ENCODE results near the gene TNFAIP8.

TNFAIP8 gene

DNA sequence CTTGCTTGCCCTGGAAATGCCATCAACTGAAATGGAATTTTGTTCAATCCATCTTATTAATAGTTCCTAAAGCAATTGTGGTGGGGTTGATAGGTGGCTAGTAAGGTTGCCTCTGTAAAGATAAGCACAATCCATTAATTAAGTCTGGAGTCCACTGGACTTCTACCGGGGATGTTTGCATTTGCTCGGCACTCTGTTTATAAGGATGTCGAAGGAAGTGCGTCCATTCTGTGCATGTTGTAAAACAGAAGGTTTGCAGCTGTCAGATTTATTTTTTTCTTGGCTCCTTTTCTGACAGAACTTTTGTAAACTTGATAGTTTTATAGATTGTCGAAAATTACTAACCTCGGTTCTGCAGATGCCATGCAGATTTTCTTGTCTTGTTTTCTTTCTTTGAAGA is 12.8 kb upstream of the TNFAIP8 start:
- in situ Hi-C loops (cut with MboI; ENCODE audit: low pct_unique_long_range_greater_than_20kb, low sequenced_read_pairs), result no loop called here
- DNase-seq, result no peak

DNA sequence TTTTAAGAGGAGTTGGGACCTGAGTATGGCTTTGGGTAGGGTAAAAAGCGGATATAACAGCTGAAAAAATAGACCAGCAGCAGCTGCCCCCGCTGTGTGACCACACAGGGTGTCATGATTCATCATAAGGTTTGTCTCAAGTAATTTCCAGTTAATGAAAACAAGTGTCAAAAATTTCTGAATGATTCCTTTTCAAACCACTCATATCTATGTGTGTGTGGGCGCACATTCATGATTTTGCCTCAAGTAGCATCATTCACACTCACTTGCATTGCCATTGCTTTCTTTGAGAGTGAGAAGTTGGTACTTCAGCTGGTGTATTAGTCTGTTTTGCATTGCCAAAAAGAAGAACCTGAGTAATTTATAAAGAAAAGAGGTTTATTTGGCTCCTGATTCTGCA is 12.1 kb upstream of the TNFAIP8 start:
- no peak for DNase-seq
- in situ Hi-C loops (cut with MboI; ENCODE audit: low pct_unique_long_range_greater_than_20kb, low sequenced_read_pairs), result no loop called here

DNA sequence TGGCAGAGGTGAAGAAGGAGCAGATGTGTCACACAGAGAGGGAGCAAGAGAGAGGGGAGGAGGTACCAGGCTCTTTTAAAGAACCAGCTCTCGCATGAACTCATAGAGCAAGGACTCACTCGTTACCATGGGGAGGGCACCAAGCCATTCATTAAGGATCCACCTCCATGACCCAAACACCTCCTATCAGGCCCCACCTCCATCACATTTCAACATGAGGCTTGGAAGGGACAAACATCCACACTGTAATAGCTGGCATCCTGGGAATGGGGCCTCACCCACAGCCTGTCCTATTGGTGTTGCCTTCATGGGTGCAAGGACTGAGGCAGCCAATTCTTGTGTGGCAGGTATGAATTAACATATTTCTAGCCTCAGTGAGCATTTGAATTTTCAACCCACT is 11.6 kb upstream of the TNFAIP8 start:
- no peak for DNase-seq
- in situ Hi-C loops (cut with MboI; ENCODE audit: low pct_unique_long_range_greater_than_20kb, low sequenced_read_pairs), result no loop called here

DNA sequence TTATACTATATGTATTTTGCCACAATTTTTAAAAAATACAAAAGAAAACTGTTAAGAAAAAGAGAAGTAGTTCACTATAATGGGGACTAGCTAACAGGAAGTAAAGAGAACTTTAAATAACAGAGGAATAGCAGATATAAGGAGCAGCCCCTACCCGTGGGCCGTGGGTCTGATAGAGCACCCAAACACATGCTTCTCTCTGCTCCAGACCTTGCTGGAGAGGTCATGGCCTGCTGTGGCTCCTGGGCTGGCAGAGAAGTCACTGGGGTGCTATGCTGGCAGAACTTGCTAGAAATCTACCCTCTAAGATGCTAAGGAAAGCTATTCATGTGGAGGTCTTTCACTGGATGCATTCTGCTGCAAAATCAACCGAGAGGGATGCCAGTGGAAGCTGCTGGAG is 10.0 kb upstream of the TNFAIP8 start:
- no peak for DNase-seq
- in situ Hi-C loops (cut with MboI; ENCODE audit: low pct_unique_long_range_greater_than_20kb, low sequenced_read_pairs), result no loop called here

DNA sequence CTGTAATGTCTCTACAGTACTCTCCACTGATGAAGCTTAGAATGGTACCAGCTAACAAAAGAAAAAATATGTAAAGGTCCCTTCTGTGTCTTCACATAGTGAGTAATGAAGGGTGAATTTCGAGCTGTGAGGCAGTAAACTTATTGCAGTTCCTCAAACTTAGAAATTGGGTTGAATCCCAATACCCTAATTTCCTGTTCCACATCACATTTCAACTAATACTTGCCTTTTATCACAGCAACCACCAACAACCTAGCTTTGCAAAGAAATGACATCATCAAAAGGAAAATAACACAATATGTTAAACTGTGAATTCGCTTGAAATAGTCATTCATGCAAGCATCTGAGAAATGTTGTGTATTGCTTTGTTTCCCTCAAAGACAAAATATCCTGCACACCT is 9.4 kb upstream of the TNFAIP8 start:
- no peak for DNase-seq
- in situ Hi-C loops (cut with MboI; ENCODE audit: low pct_unique_long_range_greater_than_20kb, low sequenced_read_pairs), result no loop called here

DNA sequence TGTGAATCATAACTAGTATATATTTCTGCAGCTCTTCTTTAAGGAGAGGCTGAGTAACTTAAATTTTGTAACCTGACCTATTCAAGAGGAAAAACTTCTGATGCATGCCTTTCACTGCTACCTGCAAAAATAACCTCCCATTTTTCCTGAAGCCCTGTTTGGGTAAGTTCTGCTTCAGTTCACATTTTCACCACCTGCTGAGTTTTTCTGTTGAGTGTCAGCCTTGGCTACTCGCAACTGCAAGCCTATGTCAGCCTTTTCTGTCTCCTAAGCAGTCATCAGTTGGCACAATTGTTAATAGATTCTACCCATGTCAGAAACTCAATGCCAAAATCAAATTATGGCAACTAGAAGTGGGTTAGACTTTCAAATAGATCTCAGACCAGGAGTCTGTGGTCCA is 8.2 kb upstream of the TNFAIP8 start:
- DNase-seq, result no peak
- in situ Hi-C loops (cut with MboI; ENCODE audit: low pct_unique_long_range_greater_than_20kb, low sequenced_read_pairs), result no loop called here

DNA sequence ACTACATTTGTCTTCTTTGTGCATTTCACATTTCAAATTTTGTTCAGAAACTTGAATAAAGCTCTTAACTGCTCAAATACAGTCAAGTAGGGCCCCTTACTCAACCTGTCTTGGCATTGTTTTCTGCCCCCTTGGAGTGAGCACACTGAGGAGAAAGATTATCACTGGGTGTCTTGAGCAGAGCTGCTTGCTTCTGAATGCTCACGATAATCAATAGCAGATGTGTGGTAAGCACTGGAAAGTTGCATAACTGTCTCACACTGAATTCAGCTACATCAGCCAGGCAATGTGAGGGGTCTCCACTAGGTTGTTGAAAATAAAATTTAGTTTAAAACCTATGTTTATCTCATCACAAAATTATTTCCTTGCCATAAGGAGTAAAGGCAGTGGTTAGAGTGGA is 7.8 kb upstream of the TNFAIP8 start:
- DNase-seq, result no peak
- in situ Hi-C loops (cut with MboI; ENCODE audit: low pct_unique_long_range_greater_than_20kb, low sequenced_read_pairs), result no loop called here

DNA sequence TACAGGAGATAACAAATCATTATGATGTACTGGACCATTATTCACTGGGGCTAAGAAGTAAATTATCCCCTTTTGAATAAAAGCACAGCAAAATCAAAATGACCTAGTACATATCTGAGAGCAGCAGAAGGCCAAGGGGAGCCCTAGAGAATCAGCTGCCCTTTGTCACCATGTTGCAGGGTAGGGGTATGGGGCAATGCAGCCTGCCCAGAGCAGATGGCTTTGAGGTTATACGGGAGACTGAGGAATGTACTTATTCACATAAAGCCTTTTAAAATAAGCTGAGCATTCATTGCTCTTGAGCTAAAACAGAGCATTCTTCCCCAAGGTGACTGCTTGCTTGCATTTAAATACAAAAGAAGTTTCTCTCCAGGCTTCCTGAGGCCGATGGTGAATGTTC is 2.6 kb upstream of the TNFAIP8 start:
- no peak for DNase-seq
- in situ Hi-C loops (cut with MboI; ENCODE audit: low pct_unique_long_range_greater_than_20kb, low sequenced_read_pairs), result no loop called here

DNA sequence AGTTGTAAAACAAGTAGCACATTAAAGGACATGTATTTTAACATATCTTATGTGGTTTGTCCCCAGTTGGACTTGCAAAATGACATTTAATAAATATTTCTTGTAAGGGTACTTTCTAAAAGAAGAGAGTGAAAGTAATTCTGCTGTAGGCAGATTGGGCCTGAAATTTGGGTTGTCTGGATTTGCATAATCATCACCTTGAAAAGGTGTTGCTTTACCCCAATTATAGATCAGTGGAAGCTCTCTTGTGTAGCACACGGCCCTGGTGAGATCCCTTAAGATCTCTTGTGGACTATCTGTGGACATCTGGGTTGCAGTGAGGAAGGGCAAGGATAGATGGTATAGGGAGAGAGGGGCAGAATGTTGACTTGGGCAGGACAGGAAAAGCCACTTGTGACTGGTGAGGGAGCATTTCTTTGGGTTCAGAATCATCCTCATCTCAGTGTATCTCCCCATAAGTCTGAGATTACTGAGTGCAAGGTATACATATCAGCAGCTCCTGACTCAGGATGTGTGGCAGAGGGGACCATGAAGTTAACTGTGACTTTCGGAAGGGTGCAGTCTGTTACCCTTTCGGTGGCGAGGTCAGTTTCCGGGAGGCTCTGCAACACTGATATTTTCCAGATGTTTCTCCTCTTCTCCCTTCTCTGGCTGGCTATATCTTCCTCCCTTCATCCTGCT is 2.0 kb upstream of the TNFAIP8 start:
- DNase-seq, result no peak
- in situ Hi-C loops (cut with MboI; ENCODE audit: low pct_unique_long_range_greater_than_20kb, low sequenced_read_pairs), result no loop called here

DNA sequence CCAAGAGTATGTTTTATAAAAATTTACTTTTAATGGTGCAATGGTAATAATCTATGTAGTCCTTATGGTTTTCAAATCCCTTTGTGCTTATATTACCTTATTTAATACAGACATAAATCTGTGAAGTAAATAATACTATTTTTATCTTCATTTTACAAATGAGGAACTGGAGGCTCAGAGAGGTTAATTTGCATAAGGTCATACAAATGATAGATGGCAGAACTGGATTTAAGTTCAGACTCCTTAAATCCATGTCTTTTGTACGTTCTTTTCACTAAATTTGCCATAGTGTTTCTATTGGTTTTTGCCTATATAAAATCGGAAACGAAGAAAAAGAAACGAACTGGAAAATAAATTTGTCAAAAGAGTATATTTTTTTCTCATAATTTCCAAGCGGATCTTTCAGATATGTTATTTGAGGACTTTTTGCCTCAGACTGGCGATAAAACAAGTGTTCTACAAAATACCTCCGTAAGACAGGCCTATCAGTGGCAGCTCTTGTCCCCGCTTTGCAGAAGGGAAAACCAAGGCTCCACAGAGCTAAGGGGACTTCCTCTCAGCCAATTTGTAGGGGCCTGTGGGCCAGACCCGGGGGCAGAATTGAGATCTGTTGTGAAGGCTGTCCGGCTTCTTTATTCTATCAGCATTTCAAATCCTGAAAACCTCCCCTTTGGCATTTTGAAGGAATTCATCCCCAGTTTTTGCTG is 1.1 kb upstream of the TNFAIP8 start:
- no peak for DNase-seq
- in situ Hi-C loops (cut with MboI; ENCODE audit: low pct_unique_long_range_greater_than_20kb, low sequenced_read_pairs), result no loop called here

DNA sequence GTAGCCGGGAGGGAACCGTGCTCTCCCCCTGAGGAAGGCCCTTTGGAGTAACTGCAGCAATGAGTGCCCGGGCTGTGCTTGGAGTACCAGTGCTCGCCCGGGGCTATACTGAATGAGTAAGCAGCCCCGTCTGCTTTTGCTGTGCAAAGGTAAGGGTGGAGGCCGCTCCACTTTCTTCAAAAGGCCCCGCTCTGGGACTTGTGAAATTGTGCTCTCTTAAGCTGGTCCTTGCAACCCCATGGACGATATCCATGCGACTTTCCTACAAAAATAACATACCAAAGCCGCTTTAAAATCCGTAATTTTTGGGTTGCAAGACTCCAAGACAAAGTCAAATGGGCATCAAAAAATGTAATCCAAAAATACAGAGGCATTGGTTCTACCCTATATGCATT is 578 bp upstream of the TNFAIP8 start:
- no peak for DNase-seq
- in situ Hi-C loops (cut with MboI; ENCODE audit: low pct_unique_long_range_greater_than_20kb, low sequenced_read_pairs), result no loop called here

DNA sequence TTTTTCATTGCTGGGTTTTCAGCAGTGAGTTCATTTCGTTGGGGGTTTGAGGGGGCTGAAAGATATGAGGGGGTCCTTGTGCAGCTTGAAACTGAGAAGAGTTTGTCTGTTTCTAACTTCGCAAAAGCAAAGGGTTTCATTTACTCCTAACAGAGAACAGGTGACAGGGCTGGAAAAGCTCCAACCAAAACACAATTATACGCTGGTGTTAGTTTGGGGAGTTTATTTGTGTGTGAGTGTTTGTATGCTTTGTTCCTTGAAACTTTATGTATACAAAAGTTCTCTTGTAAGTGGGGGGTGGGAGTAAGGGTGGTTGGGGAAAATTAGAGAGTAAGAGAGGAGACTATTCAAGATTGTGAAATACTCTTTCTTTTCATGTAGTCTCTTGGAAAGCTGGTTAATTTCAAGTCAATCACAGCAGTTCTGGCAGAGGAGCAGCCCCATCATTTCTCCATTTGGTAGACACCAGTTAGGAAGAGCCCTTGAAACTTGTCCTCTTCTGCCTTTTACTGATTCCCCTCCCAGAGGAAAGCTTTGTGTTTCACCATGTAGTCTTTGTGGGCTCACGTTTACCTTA is 881 bp downstream of the TNFAIP8 start:
- DNase-seq, result no peak
- in situ Hi-C loops (cut with MboI; ENCODE audit: low pct_unique_long_range_greater_than_20kb, low sequenced_read_pairs), result no loop called here

DNA sequence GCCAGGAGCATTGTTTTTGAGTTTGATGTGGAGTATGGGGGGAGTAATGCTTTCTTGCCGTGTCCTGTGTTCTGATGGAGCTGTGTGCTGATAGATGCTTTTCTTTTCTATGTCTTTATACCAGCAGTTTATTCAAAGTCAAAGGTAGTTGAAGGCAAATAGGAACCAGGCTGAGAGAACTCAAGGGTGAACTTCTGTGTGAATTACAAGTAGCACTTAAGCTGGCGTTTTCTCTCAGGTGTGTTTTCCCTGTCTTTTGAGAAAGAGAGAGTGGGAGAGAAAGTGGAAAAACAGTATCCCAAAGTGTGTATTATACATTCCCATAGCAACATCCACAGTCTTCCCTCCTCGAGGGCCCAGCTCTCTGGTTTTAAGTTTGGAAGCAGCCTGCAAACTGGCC is 1.5 kb downstream of the TNFAIP8 start:
- DNase-seq, result no peak
- in situ Hi-C loops (cut with MboI; ENCODE audit: low pct_unique_long_range_greater_than_20kb, low sequenced_read_pairs), result no loop called here

DNA sequence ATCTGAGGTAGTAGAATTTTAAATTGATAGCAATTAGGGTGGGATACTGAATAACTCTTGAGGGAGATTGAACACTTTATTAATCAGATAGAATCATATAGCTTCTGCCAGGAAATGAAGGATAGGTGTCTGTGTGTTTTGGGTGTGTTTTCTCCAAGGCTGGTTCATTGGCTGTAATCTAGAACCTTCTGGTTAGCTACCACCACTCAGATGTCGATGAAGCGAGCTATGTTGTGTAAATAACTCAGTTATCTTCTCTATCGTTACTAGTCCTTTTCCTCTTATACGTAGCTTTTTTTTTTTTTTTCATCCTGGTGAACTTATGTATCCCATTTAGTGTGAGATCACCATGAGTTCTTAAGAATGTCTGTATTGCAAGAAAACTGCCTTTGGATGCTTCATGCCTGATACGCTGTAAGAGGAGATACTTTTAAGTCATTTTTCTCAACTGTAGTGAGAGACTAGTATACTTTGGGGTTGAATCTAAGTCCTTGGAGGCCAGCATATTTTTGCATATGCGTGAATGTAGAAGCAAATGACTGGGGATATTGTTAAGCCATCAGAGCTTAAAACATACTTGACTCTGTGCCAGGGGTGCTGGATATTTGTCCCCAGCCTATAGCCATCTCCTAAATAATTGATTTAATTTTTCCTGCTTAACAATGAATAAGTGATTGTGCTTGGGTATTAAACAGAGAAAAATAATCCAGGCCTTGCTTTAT is 2.1 kb downstream of the TNFAIP8 start:
- no peak for DNase-seq

DNA sequence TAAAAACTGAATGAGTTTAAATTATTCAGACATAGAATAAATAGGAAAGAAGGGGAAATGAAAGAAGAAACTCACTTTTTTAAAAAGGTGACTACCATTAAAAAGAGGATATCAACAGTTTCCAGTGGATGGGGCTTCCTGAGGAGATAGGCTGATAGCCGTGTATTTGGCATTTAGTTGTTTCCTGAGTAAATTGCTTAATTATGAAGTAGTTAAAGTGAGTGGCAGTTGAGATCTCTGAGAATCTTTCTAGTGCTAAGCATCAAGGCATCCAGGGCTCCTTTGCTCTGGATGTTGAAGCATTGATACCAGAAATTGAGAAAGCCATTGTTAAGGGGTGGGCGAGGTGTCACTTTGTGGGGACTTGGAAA is 2.7 kb downstream of the TNFAIP8 start:
- in situ Hi-C loops (cut with MboI; ENCODE audit: low pct_unique_long_range_greater_than_20kb, low sequenced_read_pairs), result no loop called here

More for the DNA sequence above, 2.1 kb downstream of the TNFAIP8 start:
- in situ Hi-C loops (cut with MboI; ENCODE audit: low pct_unique_long_range_greater_than_20kb, low sequenced_read_pairs), result no loop called here

DNA sequence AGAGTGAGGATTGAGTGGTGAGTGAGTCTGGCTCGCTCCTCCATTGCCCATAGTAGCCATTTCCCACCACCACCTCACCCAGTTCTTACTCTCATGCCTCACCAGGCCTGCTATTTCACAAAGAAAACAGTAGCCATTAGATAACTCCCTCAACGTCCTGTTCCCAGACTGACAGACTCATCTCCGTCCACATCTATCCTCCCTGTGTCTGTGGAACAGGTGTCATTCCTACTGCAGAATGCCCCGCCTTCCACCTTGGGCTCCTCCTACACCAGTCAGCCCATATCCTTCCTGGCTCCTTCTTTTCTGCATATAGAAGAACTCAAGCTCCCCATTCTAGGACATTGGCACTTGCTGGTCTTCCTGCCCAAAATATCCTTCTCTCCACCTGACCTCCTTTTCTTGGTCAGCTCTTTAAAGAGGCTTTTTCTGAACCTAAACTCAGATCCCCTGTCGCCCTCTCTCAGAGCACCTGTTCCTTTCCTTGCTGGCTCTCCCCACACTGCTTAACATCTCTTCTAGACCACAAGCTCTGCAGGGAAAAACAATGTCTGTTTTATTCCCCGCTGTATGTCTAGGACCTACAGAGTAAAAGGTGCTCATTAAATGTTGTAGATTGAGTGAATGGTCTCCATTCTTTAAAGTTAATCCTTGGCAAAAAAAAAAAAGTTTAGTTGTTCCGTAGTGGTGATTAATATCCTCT is 3.2 kb downstream of the TNFAIP8 start:
- no peak for DNase-seq
- in situ Hi-C loops (cut with MboI; ENCODE audit: low pct_unique_long_range_greater_than_20kb, low sequenced_read_pairs), result no loop called here

More for the DNA sequence above, 2.7 kb downstream of the TNFAIP8 start:
- no peak for DNase-seq

DNA sequence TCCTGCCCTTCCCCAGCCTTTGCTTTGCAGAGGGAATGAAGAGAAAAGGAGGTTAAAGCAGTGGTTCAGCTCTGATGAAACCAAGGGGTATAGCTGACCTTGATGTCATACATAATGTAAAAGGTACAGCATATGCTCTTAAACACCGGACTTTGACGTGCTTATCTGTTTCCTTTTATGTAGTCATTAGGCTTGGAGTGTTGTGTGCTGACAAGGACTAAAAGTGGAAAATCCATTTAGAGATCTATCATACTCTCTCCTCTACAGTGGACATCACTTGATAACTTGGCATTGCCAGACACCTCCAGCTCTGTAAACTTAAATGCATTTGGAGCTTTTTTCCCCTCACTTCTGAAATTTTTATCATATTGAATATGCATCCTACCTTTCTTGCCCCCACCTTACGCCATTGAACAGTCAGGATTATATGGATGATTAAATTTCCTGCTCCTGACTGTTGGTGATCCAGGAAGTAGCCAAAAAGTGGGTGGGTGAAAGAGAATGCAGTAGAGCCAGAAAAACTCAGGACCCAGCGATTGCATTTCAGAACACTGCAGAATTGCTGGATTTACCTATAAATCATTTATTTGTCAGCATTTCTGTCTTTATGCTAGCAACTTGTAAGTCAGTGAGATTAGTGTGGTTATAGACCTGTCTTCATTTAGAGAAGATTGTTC is 4.1 kb downstream of the TNFAIP8 start:
- in situ Hi-C loops (cut with MboI; ENCODE audit: low pct_unique_long_range_greater_than_20kb, low sequenced_read_pairs), result no loop called here
- no peak for DNase-seq

DNA sequence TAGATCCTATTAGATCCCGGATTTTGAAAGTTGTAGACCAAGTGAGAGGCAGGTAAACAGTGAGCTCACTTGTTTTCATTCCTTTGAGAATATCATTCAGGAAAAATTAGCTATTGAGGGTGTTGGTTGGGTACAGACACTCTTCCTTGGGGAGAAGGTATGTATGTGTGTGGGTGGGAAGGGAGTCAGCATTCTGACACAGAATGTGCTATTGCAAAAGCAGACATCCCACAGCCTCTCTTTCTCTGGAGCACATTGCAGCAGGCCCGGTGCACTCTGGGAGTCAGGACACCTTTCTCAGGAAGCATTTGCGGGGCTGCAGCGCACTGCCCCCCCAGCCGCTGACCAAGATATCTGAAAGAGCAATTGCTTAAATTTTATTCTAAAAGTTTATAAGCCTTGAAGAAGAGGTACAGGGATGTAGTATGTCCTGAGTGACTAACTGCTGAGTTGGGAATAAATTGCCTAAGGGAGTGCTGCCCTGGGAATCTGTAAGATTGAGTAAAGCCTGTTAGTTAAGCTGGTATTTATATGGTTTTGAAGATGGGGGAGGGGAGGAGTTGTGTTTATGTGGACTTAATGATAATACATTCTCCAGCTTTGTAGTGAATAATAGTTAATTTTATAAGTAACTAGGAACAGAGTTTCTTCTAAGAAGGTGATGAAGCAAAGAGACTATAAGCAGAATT is 5.2 kb downstream of the TNFAIP8 start:
- no peak for DNase-seq
- in situ Hi-C loops (cut with MboI; ENCODE audit: low pct_unique_long_range_greater_than_20kb, low sequenced_read_pairs), result no loop called here
